ENCODE data around the gene GSTO1.

GSTO1 gene

DNA sequence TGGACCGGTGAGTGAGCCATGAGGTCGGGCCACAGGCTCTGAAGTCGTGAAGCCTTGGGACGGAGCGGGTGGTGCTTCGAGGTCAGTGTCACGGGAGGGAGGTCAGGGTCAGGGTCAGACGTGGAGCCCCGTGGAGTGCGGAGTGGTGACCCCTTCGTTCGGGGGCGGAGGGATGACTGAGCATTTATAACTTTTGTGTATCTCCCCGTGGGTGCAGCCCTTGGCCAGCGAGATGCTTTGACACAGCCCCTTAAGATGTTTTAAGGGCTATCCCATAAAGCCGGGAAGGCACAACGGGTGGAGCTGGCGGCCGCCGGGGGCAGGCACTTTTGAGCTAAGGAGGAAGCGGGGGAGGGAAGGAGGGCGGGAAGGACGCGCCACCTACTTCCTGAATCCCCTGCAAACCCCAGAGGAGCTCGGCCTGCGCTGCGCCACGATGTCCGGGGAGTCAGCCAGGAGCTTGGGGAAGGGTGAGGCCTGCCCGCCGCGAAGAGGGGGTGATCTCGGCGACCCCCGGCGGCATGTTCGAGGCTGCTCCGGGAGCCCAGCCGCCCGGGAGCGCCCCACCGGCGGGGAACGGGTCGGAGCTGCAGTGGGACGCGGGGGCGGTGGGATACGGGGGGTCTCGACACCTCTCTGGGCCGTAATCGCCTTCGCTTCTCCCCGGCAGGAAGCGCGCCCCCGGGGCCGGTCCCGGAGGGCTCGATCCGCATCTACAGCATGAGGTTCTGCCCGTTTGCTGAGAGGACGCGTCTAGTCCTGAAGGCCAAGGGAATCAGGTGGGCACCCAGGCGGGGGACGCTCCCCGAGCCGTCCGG is at the start of gene GSTO1:
Gene GSTO1, plus strand, starts transcription at position 400 of the 818 bp plus-strand sequence. Its CDS starts 37 bp downstream, at position 437.
- peak within 1 kb of the TSS; percentile 87 for H3K4me3 ChIP-seq (ENCODE audit: low read depth, low read length)
- peak; percentile 59 for DNase-seq (ENCODE audit: low read depth, low spot score)
- TF ChIP-seq, protein P1, sequence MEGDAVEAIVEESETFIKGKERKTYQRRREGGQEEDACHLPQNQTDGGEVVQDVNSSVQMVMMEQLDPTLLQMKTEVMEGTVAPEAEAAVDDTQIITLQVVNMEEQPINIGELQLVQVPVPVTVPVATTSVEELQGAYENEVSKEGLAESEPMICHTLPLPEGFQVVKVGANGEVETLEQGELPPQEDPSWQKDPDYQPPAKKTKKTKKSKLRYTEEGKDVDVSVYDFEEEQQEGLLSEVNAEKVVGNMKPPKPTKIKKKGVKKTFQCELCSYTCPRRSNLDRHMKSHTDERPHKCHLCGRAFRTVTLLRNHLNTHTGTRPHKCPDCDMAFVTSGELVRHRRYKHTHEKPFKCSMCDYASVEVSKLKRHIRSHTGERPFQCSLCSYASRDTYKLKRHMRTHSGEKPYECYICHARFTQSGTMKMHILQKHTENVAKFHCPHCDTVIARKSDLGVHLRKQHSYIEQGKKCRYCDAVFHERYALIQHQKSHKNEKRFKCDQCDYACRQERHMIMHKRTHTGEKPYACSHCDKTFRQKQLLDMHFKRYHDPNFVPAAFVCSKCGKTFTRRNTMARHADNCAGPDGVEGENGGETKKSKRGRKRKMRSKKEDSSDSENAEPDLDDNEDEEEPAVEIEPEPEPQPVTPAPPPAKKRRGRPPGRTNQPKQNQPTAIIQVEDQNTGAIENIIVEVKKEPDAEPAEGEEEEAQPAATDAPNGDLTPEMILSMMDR (IDR thresholded peaks at IDR 0.05; ENCODE audit: low read depth, low read length), result no peak
- in situ Hi-C loops (cut with HindIII; ENCODE audit: low sequenced_read_pairs), result no loop called here

DNA sequence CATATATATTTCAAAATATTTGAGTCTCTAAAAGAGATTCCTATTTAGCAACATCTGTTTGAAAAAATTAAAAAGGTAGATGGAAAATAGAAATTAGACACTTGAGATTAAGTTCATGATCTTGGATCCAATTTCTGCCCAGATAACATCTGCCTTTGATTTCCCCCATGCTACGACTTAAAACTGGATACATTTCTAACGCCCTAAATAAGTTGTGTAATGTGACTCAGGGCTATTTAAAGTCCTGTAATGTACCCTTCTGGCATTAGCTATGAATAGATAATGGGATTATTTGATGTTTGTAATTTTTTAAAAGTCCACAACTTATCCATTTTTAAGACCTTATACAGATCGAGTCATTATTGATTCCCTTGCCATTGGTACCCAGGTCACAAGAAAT is 46.0 kb upstream of the GSTO1 start:
- in situ Hi-C loops (cut with HindIII; ENCODE audit: low sequenced_read_pairs), result no loop called here
- TF ChIP-seq, protein P1 (IDR thresholded peaks at IDR 0.05; ENCODE audit: low read depth, low read length), result no peak
- H3K4me3 ChIP-seq (ENCODE audit: low read depth, low read length), result no peak overlapping the region
- DNase-seq (ENCODE audit: low read depth, low spot score), result no peak

DNA sequence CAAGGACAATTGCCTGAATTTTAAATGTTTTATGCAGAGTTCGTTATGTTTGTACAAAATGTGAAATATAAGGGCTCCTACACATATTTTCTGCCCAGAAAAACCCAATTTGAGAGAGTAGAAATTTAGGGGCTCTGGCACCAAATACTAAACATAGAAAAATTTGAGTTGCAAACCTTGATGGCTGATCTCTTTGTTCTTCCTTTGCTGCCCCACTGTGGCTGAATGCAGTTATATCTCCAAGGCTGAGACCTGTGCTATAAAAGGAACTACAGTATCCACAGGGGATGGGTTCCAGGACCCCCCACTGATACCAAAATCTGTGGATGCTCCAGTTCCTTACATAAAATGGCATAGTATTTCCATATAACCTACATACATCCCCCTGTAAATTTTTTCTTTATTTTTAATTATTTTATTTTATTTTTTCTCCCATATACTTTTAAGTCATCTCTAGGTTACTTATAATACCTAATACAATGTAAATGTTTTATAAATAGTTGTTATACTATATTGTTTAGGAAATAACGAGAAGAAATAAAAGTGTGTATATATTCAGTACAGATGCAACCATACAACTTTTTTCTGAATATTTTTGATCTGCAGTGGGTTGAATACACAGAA is 45.0 kb upstream of the GSTO1 start:
- TF ChIP-seq, protein P1 (IDR thresholded peaks at IDR 0.05; ENCODE audit: low read depth, low read length), result peak; percentile 65
- in situ Hi-C loops (cut with HindIII; ENCODE audit: low sequenced_read_pairs), result no loop called here
- H3K4me3 ChIP-seq (ENCODE audit: low read depth, low read length), result no peak overlapping the region
- DNase-seq (ENCODE audit: low read depth, low spot score), result peak; percentile 49

DNA sequence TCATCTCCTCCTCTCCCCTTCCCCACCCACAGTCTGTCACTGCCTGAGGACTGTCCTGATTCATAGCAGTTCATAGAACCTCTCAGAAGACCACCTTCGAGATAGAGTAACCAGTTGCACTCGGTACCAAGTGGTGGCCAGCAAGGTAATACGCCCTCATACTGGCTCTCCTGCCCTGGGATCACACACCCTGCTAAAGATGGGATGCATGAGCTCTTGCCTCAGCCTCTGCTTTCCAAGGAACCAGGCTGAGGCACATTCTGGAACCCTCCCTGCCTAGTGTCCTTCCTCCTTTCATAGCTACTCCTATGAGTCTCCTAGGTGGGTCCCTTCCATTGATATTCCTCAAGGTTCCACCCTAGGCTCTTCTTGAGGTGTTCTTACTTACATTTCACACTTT is 38.1 kb upstream of the GSTO1 start:
- in situ Hi-C loops (cut with HindIII; ENCODE audit: low sequenced_read_pairs), result no loop called here
- TF ChIP-seq, protein P1 (IDR thresholded peaks at IDR 0.05; ENCODE audit: low read depth, low read length), result no peak
- DNase-seq (ENCODE audit: low read depth, low spot score), result no peak
- H3K4me3 ChIP-seq (ENCODE audit: low read depth, low read length), result no peak overlapping the region

DNA sequence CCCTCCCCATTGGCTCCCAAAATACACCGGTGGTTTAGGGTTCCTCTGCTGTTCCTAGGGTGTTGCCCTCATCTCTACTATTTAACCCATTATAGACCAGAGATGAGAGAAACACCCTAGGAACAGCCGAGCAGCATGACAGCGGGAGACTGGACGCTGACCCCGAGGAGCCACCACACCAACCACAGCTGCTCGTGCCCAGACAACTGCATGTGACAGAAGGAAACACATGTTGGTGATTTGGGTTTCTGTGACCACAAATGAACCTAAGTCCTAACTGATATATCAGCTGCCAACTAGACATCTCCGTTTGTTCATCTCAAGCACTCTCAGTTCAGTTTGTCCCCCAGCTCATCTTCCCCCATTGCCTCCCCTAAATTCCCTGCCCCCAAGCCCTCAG is 35.9 kb upstream of the GSTO1 start:
- TF ChIP-seq, protein P1 (IDR thresholded peaks at IDR 0.05; ENCODE audit: low read depth, low read length), result no peak
- H3K4me3 ChIP-seq (ENCODE audit: low read depth, low read length), result no peak overlapping the region
- DNase-seq (ENCODE audit: low read depth, low spot score), result no peak
- in situ Hi-C loops (cut with HindIII; ENCODE audit: low sequenced_read_pairs), result no loop called here

DNA sequence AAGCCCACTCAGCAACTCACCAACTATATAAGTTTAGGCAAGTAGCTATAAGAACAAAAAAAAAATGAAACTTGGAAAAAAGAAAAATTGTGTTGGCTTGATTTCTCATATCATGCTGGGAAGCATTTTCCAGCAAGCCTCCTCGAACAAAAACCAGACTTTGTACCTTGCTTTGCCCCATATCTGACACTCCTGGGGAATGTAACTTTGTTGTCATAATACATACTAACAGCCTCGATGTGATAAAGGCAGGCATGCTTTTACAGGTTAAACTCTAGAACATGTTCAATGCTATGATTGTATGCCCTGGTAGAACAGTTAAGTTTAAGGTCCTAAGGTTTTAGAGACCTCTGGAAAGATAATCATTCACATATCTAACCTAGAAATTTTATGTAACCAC is 34.2 kb upstream of the GSTO1 start:
- in situ Hi-C loops (cut with HindIII; ENCODE audit: low sequenced_read_pairs), result no loop called here
- no peak for DNase-seq (ENCODE audit: low read depth, low spot score)
- no peak overlapping the region for H3K4me3 ChIP-seq (ENCODE audit: low read depth, low read length)
- TF ChIP-seq, protein P1 (IDR thresholded peaks at IDR 0.05; ENCODE audit: low read depth, low read length), result no peak

Measured in astrocyte of the spinal cord (primary cell).